Activated CD4-positive, alpha-beta T cell treated with anti-CD3 and anti-CD28 coated beads, Interleukin-2, amount 50 U/mL, for 4 hours (primary cell): ENCODE measurements around the gene RAPGEF2.
"Not testable (repeated sequence)": the region's sequence is repeated elsewhere in the genome, so short reads cannot be mapped to it uniquely, and the experiment has no call there.

ENCODE experiments used
- DNase-seq, 2 experiments: peaks; one replicate each; pipeline ENCODE4 v3.0.0-alpha.2; 2020

Gene RAPGEF2

GRCh38 chr4:159379064-159379463, 276.2 kb downstream of the RAPGEF2 start:
- not testable (repeated sequence) for DNase-seq

GRCh38 chr4:159379836-159380235, 277.0 kb downstream of the RAPGEF2 start:
- no peak for DNase-seq

GRCh38 chr4:159382856-159383561, 280.1 kb downstream of the RAPGEF2 start:
- no peak for DNase-seq

- no peak for DNase-seq
These were observed 280.7 kb downstream of the RAPGEF2 start for GRCh38 chr4:159383562-159383931.

DNA sequence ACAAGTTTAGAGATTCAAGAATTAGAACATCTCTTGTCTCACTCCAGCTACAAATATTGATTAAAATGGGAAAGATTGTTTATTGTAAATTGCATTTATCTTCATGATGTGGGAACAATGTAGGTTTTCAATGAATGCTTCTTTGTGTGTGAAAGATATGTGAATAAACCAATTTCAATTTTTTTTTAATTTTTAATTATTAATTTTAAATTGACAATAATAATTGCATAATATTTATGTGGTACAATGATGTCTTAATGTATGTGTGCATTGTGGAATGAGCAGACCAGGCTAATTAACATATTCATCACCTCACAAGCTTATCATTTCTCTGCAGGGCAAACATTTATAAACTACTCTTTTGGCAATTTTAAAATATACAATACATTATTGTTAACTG, 281.1 kb downstream of the RAPGEF2 start:
- DNase-seq, result no peak

- no peak for DNase-seq
These were observed 281.8 kb downstream of the RAPGEF2 start for GRCh38 chr4:159384632-159385031.

DNA sequence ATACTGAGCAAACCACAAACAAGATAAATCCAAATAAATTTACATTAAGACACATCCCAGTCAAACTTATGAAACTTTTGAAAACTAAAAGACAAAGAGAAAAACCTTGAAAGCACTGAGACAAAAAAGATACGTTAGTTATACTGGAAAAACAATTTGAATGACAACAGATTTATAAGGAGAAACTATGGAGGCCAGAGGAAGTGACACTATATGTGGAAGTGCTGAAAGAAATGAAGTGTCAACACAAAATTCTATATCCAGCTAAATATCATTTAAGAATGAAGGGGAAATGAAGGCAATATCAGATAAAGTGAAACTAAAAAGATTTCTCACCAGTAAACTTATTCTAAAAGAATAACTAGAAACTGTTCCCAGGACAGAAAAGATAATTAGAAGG, 283.7 kb downstream of the RAPGEF2 start:
- DNase-seq, result no peak

DNA sequence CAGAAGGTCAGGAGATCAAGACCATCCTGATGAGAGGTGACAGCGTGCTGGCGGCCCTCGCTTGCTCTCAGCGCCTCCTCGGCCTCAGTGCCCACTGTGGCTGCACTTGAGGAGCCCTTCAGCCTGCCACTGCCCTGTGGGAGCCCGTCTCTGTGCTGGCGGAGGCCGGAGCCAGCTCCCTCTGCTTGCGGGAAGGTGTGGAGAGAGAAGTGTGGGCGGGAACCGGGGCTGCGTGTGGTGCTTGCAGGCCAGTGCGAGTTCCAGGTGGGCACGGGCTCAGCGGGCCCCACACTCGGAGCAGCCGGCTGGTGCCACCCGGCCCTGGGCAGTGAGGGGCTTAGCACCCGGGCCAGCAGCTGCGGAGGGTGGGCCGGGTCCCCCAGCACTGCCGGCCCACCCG, 286.9 kb downstream of the RAPGEF2 start:
- no peak for DNase-seq

DNA sequence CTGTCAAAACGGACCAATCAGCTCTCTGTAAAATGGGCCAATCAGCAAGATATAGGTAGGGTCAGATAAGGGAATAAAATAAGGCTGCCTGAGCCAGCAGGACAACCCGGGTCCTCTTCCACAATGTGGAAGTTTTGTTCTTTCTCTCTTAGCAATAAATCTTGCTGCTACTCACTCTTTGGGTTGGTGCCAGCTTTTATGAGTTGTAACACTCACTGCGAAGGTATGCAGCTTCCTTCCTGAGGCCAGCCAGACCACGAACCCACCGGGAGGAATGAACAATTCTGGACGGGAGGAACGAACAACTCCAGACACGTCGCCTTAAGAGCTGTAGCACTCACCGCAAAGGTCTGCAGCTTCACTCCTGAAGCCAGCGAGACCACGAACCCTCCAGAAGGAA, 287.8 kb downstream of the RAPGEF2 start:
- DNase-seq, result no peak

DNA sequence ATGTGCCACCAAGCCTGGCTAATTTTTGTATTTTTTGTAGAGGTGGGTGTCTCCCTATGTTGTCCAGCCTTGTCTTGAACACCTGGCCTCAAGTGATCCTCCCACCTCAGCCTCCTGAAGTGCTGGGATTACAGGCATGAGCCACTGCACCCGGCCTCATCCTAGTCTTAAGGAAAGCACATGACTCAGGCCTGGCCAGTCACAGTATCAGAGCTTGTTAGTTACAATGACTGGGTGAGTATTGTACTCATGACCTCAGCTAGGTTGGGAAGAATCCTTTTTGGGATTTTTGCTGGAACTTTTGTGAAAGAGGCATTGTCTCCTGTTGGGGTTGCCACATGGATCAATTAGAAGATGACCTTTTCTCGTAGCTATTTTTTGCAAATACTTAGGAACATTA, 292.8 kb downstream of the RAPGEF2 start:
- no peak for DNase-seq

GRCh38 chr4:159396151-159396550, 293.3 kb downstream of the RAPGEF2 start:
- no peak for DNase-seq

DNA sequence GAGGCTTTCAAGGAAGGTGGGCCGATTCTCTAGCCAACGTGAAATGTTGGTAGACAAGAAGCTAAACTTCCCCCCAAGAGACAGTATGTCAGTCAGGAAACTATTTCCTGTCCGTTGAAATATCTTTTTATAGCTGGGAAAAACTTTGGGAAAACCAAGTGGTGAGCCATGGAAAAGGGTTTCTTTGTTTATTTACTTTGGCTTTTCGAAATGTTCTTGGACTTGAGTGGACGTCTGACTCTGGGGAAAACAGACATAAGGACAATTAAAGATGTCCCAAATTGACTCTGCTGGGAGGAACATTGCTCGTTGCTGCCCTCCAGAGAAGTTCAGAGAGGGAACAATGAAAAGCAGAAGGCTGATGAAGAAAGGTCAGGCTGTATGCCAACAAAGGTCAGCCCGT, 295.4 kb downstream of the RAPGEF2 start:
- no peak for DNase-seq

DNA sequence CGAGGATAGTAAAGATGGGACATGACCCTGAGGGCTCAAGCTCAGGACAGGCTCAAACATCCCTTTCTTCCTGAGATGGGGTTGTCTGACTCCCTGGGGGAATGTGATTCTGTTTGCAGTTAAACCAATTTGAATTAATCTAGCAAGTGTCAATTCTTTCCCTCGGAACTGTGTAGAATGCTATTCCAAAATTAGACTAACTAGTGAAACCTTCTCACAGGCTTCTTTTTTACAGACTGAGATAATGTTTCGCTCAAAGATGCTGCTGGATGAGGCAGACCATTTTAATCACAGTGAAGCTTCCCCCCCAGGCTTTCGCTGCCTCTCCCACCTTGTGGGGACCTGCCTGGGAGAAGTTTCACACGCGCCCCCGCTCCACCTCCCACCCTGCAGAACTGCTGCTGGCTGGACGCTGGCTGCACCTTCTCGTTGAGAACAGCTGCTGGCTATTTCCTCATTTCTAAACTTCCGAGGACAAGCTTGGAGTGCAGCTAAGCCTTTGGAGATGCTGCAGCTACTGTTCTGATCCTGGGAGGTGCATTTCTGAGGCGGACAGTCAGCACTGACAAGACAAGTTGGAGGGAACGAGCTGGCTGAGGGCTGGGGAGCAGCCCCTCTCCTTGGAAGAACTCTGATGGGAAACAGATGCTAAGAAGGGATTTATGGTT, 297.8 kb downstream of the RAPGEF2 start:
- no peak for DNase-seq

GRCh38 chr4:159401226-159401712, 298.4 kb downstream of the RAPGEF2 start:
- no peak for DNase-seq

GRCh38 chr4:159401791-159402380, 299.0 kb downstream of the RAPGEF2 start:
- DNase-seq, result no peak
